GM12892 (cell line): Measurements from ENCODE around the gene TACC2.

Experiments used
- POLR2A ChIP-seq: IDR thresholded peaks from 2 replicates; pipeline ENCODE4 v1.6.1; 2011; ENCODE audit warnings: low read depth, low read length, control low read depth
- POLR2AphosphoS5 ChIP-seq: IDR thresholded peaks from 2 replicates; pipeline ENCODE4 v1.6.1; 2011; ENCODE audit warnings: low read depth, low read length, control low read depth

- TF ChIP-seq POLR2A = no peak
- no peak for TF ChIP-seq POLR2AphosphoS5
These were observed 135.4 kb downstream of the TACC2 start for GRCh38 chr10:122124342-122124741.
